ENCODE measurements around the gene POMGNT2. TPM values are rescaled to one million over a fixed set of nuclear protein-coding genes. Genes with fewer than 3 reads are reported as not detected.

POMGNT2 gene
- total RNA-seq, 2 donors from 2014 or later, result 11.5 to 13.7 TPM

GRCh38 chr3:43138488-43139231 lies 32.8 kb upstream of the POMGNT2 start:
- no peak for ATAC-seq
- 73 to 77% methylated on average over 4 of the region's 4 CpGs for WGBS, 2 donors
- H3K27ac ChIP-seq, result no peak overlapping the region
- H3K9me3 ChIP-seq, result no peaks in the 10 kb centered on the region
- intact Hi-C loops (cut with DNase I), result no loop called here
- DNase-seq, result no peak
- H3K4me3 ChIP-seq, result no peak overlapping the region
- no peaks in the 10 kb centered on the region for H3K4me1 ChIP-seq
- H3K36me3 ChIP-seq (replicated peaks in 1 of 2; ENCODE audit: insufficient read depth in 1 of 2, low read depth in 2 of 2), result no peaks in the 10 kb centered on the region
- no peaks in the 10 kb centered on the region for H3K27me3 ChIP-seq
- TF ChIP-seq POLR2A (IDR thresholded peaks at IDR 0.05) (no peak), CTCF (IDR thresholded peaks at IDR 0.05) (no peak)

- DNase-seq (no peak), ATAC-seq (no peak)
- no peak overlapping the region for H3K27ac ChIP-seq
- intact Hi-C loops (cut with DNase I), result no loop called here
- WGBS, 2 donors, result 64 to 72% methylated on average over 7 of the region's 7 CpGs
- no peak for TF ChIP-seq CTCF (IDR thresholded peaks at IDR 0.05)
- TF ChIP-seq POLR2A (IDR thresholded peaks at IDR 0.05), result no peak
- no peaks in the 10 kb centered on the region for H3K4me1 ChIP-seq
- H3K9me3 ChIP-seq, result no peaks in the 10 kb centered on the region
- no peaks in the 10 kb centered on the region for H3K36me3 ChIP-seq (replicated peaks in 1 of 2; ENCODE audit: insufficient read depth in 1 of 2, low read depth in 2 of 2)
- no peak overlapping the region for H3K4me3 ChIP-seq
- H3K27me3 ChIP-seq, result no peaks in the 10 kb centered on the region
These were observed 27.2 kb upstream of the POMGNT2 start for GRCh38 chr3:43132870-43133636.

GRCh38 chr3:43132193-43132592 lies 26.3 kb upstream of the POMGNT2 start:
- intact Hi-C loops (cut with DNase I), result no loop called here
- Histone ChIP-seq H3K27me3 (no peaks in the 10 kb centered on the region), H3K9me3 (no peaks in the 10 kb centered on the region), H3K36me3 (replicated peaks in 1 of 2; ENCODE audit: insufficient read depth in 1 of 2, low read depth in 2 of 2) (no peaks in the 10 kb centered on the region), H3K4me3 (no peak overlapping the region), H3K4me1 (no peaks in the 10 kb centered on the region), H3K27ac (no peak overlapping the region)
- DNase-seq (no peak), ATAC-seq (no peak)
- WGBS, 2 donors, result 72 to 78% methylated on average over 3 of the region's 3 CpGs
- TF ChIP-seq CTCF (IDR thresholded peaks at IDR 0.05) (no peak), POLR2A (IDR thresholded peaks at IDR 0.05) (no peak)

GRCh38 chr3:43128464-43128863 lies 22.6 kb upstream of the POMGNT2 start:
- intact Hi-C loops (cut with DNase I), result no loop called here
- no peaks in the 10 kb centered on the region for H3K9me3 ChIP-seq
- DNase-seq, result no peak
- H3K4me3 ChIP-seq, result no peak overlapping the region
- no peaks in the 10 kb centered on the region for H3K4me1 ChIP-seq
- TF ChIP-seq POLR2A (IDR thresholded peaks at IDR 0.05) (no peak), CTCF (IDR thresholded peaks at IDR 0.05) (no peak)
- H3K36me3 ChIP-seq (replicated peaks in 1 of 2; ENCODE audit: insufficient read depth in 1 of 2, low read depth in 2 of 2), result no peaks in the 10 kb centered on the region
- no peak overlapping the region for H3K27ac ChIP-seq
- ATAC-seq, result no peak
- H3K27me3 ChIP-seq, result no peaks in the 10 kb centered on the region

Measured in body of pancreas (tissue), 4 donors.